NCI-H146 treated with DMSO at 0.1 percent for 48 hours (cell line): ENCODE measurements around the gene DBNL.

Experiments
- DNase-seq: peaks from one replicate; lab custom pipeline; 2025; ENCODE audit not compliant: unreplicated experiment; lab: John Stamatoyannopoulos, UW

DBNL gene

GRCh38 chr7:44097064-44097932 is 52.8 kb downstream of the DBNL start:
- no peak for DNase-seq

- DNase-seq: no peak
Observed at GRCh38 chr7:44098092-44099068, 53.9 kb downstream of the DBNL start.

GRCh38 chr7:44099669-44100068 is 55.2 kb downstream of the DBNL start:
- DNase-seq: no peak

- DNase-seq: no peak
Observed at GRCh38 chr7:44100458-44101302, 56.2 kb downstream of the DBNL start.

GRCh38 chr7:44101303-44101965 is 56.9 kb downstream of the DBNL start:
- DNase-seq: no peak

- DNase-seq: no peak
Observed at GRCh38 chr7:44101966-44102845, 57.7 kb downstream of the DBNL start.

- no peak for DNase-seq
Observed at GRCh38 chr7:44102846-44103565, 58.5 kb downstream of the DBNL start.

GRCh38 chr7:44103566-44103922 is 59.0 kb downstream of the DBNL start:
- DNase-seq: no peak

GRCh38 chr7:44103923-44104859 is 59.7 kb downstream of the DBNL start, which contains the start of gene AEBP1:
AEBP1 (plus strand) TSS chr7:44104345; CDS start chr7:44104666, 321 bp downstream.
- no peak for DNase-seq

- DNase-seq: no peak
Observed at GRCh38 chr7:44104860-44105771, 60.6 kb downstream of the DBNL start.

- no peak for DNase-seq
Observed at GRCh38 chr7:44105832-44106231, 61.3 kb downstream of the DBNL start.

- DNase-seq: no peak
Observed at GRCh38 chr7:44106311-44107065, 62.0 kb downstream of the DBNL start.

GRCh38 chr7:44107116-44107960 is 62.8 kb downstream of the DBNL start:
- DNase-seq: no peak

GRCh38 chr7:44107961-44108767 is 63.7 kb downstream of the DBNL start:
- DNase-seq: no peak
